OCI-LY7 (cell line): ENCODE results near the gene THRB. TPM values are rescaled to one million over a fixed set of nuclear protein-coding genes. Genes with fewer than 3 reads are reported as not detected.

Source experiments
- BruUV-seq: library from RNA; stranded (reverse); fragments of 400-500 nt; replicated peaks from 2 replicates; lab custom pipeline; 2021; lab: Mats Ljungman, UMichigan
- CTCF ChIA-PET: fragments of 300-600 bp; sonication (Branson Sonifier 250); formaldehyde crosslinking; loops from one replicate; lab custom pipeline; 2022; ENCODE audit warnings: antibody characterized with exemption; ENCODE audit not compliant: unreplicated experiment; lab: Charles Lee
- POLR2A ChIA-PET: fragments of 300-600 bp; sonication (Branson Sonifier 250); formaldehyde crosslinking; loops from one replicate; lab custom pipeline; 2022; ENCODE audit warnings: antibody characterized with exemption; lab: Charles Lee
- DNase-seq: peaks from one replicate; pipeline ENCODE4 v3.0.0-alpha.2; 2015; ENCODE audit warnings: low spot score
- H2AFZ ChIP-seq: fragments of 200-600 bp; sonication (generic), shearing (Covaris generic); 2 replicates; pipeline ENCODE4 v1.6.1; 2014; ENCODE audit warnings: mild to moderate bottlenecking, antibody characterized with exemption, low read length, moderate library complexity
- H3K27ac ChIP-seq: fragments of 200-600 bp; sonication (generic); 2 replicates; pipeline ENCODE4 v1.5.1; 2014; ENCODE audit warnings: mixed run types, low read depth, mild to moderate bottlenecking, moderate library complexity, low read length, inconsistent platforms; ENCODE audit not compliant: poor library complexity, severe bottlenecking
- H3K36me3 ChIP-seq: fragments of 200-600 bp; sonication (generic); 2 replicates; pipeline ENCODE4 v1.6.1; 2014; ENCODE audit warnings: mild to moderate bottlenecking, antibody characterized with exemption, low read length, moderate library complexity, mixed read lengths; ENCODE audit not compliant: insufficient read depth
- H3K4me1 ChIP-seq: fragments of 200-600 bp; sonication (generic); 2 replicates; pipeline ENCODE4 v1.5.1; 2014; ENCODE audit warnings: mild to moderate bottlenecking, low read length; ENCODE audit not compliant: insufficient read depth, poor library complexity, severe bottlenecking
- H3K4me2 ChIP-seq: fragments of 200-600 bp; sonication (generic); 2 replicates; pipeline ENCODE4 v1.6.1; 2014; ENCODE audit warnings: mild to moderate bottlenecking, low read length
- H3K4me3 ChIP-seq: fragments of 200-600 bp; sonication (generic); 2 replicates; pipeline ENCODE4 v1.5.1; 2014; ENCODE audit warnings: mild to moderate bottlenecking, low read depth, low read length; ENCODE audit not compliant: poor library complexity, severe bottlenecking
- H3K79me2 ChIP-seq: fragments of 200-600 bp; sonication (generic); 2 replicates; pipeline ENCODE4 v1.6.1; 2016; ENCODE audit warnings: low read depth, mild to moderate bottlenecking, low read length, moderate library complexity, mixed read lengths; ENCODE audit not compliant: insufficient read depth
- H3K9me2 ChIP-seq: fragments of 200-600 bp; sonication (generic); 2 replicates; pipeline ENCODE4 v1.6.1; 2016; ENCODE audit warnings: mild to moderate bottlenecking, low read length, mixed read lengths; ENCODE audit not compliant: insufficient read depth
- H3K9me3 ChIP-seq: fragments of 200-600 bp; sonication (generic); 2 replicates; pipeline ENCODE4 v1.6.1; 2014; ENCODE audit warnings: mild to moderate bottlenecking, mixed run types, low read length, mixed read lengths
- H4K20me1 ChIP-seq: fragments of 200-600 bp; sonication (generic); 2 replicates; pipeline ENCODE4 v1.6.1; 2014; ENCODE audit warnings: mild to moderate bottlenecking, antibody characterized with exemption, low read length, moderate library complexity, mixed read lengths; ENCODE audit not compliant: insufficient read depth
- EZH2phosphoT487 ChIP-seq: fragments of 200-600 bp; sonication (generic); IDR thresholded peaks from 2 replicates; pipeline ENCODE4 v1.6.1; 2018; ENCODE audit warnings: low read depth, borderline replicate concordance, mild to moderate bottlenecking, mixed run types, antibody characterized with exemption, low read length, moderate library complexity, mixed read lengths
- intact Hi-C: fragments of 100-400 bp; cut with micrococcal nuclease; formaldehyde crosslinking; loops from one replicate; pipeline ENCODE4 v1.10.0; 2022; ENCODE audit not compliant: unreplicated experiment
- total RNA-seq, 2 experiments: library from RNA; depleted of rRNA in 1 of 2; stranded (reverse); fragments of >200 nt in 1 of 2; shearing (Covaris generic) in 1 of 2; gene quantifications; 2 replicates each; pipeline ENCODE4 v1.2.3, GENCODE V29; 2014 to 2022
- TF ChIP-seq, protein P1 (sequence below): fragments of 200-600 bp; sonication (generic); conservative IDR thresholded peaks from 2 replicates; pipeline ENCODE4 v1.5.1; 2014; ENCODE audit warnings: mild to moderate bottlenecking, antibody characterized with exemption, low read length, moderate library complexity, mixed read lengths

THRB gene
- total RNA-seq, 2 experiments from 2014 or later = not detected

DNA sequence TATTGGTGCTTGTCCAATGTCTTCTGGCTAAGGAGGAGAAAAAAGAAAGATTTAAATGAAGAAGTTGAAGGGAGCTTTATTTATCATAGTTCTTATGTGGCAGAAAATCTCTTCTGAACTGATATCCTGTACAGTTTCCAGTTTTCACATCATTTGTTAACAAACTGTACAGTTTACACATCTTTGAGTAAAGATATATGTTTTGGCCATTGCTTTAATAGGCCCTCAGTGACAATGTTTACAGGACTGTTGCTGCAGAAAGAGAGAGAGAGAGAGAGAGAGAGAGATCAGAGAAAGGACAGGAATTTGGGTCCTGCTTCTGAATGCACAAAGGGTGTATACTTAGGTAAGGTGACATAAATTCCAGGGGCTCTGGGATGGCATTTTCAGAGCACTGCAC is 361.2 kb downstream of the THRB start:
- H3K4me3 ChIP-seq = no peak overlapping the region
- H3K4me2 ChIP-seq = no peak overlapping the region
- H3K36me3 ChIP-seq = no peaks in the 10 kb centered on the region
- peaks cover 20% of the 10 kb centered on the region for H3K4me1 ChIP-seq
- no peak overlapping the region for H3K27ac ChIP-seq
- ChIA-PET CTCF (no interaction called here), POLR2A (interaction anchor here (0.5 to 1.1 kb wide), 3 partner anchors 14 to 92 kb away, joined by 3 to 4 read pairs (median 3); no protein-coding TSS in a partner anchor)
- no peaks in the 10 kb centered on the region for H4K20me1 ChIP-seq
- H3K9me3 ChIP-seq = no peaks in the 10 kb centered on the region
- BruUV-seq = no TSS peak
- no peak for DNase-seq
- H2AFZ ChIP-seq = no peak overlapping the region
- H3K79me2 ChIP-seq = no peaks in the 10 kb centered on the region
- intact Hi-C loops = no loop called here
- no peaks in the 10 kb centered on the region for H3K9me2 ChIP-seq
- TF ChIP-seq, protein P1, sequence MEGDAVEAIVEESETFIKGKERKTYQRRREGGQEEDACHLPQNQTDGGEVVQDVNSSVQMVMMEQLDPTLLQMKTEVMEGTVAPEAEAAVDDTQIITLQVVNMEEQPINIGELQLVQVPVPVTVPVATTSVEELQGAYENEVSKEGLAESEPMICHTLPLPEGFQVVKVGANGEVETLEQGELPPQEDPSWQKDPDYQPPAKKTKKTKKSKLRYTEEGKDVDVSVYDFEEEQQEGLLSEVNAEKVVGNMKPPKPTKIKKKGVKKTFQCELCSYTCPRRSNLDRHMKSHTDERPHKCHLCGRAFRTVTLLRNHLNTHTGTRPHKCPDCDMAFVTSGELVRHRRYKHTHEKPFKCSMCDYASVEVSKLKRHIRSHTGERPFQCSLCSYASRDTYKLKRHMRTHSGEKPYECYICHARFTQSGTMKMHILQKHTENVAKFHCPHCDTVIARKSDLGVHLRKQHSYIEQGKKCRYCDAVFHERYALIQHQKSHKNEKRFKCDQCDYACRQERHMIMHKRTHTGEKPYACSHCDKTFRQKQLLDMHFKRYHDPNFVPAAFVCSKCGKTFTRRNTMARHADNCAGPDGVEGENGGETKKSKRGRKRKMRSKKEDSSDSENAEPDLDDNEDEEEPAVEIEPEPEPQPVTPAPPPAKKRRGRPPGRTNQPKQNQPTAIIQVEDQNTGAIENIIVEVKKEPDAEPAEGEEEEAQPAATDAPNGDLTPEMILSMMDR = no peak
- no peak for TF ChIP-seq EZH2phosphoT487

DNA sequence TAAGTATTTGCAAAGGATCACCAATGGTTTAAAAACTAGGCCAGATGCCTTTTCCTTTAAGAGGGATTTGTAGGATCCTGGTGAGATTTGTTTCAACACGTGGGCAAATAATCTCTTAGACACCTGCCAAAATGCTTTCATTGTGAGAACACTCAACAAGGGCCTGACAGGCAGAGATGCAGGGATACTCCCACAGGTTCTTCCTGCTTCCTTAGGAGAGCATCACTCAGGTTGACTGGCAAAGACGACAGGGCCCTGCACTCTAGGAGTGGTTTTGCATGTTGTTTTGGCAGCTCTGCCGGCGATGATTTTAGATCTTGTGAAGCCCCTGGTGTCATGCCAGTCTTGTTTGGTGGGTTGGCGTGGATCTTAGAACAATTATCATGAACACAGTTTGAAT is 365.1 kb downstream of the THRB start:
- ChIA-PET POLR2A (interaction anchor here (1.2 kb wide), 1 partner anchor 11 kb away, joined by 3 read pairs; no protein-coding TSS in a partner anchor), CTCF (no interaction called here)
- intact Hi-C loops = no loop called here
- H4K20me1 ChIP-seq = no peaks in the 10 kb centered on the region
- no peaks in the 10 kb centered on the region for H3K79me2 ChIP-seq
- H3K4me1 ChIP-seq = no peaks in the 10 kb centered on the region
- H3K4me3 ChIP-seq = no peak overlapping the region
- no peak overlapping the region for H3K27ac ChIP-seq
- no peak overlapping the region for H2AFZ ChIP-seq
- no peaks in the 10 kb centered on the region for H3K9me2 ChIP-seq
- H3K9me3 ChIP-seq = no peaks in the 10 kb centered on the region
- H3K4me2 ChIP-seq = no peak overlapping the region
- H3K36me3 ChIP-seq = no peaks in the 10 kb centered on the region
- TF ChIP-seq, protein P1 = no peak
- no peak for TF ChIP-seq EZH2phosphoT487
- DNase-seq = no peak
- no TSS peak for BruUV-seq

DNA sequence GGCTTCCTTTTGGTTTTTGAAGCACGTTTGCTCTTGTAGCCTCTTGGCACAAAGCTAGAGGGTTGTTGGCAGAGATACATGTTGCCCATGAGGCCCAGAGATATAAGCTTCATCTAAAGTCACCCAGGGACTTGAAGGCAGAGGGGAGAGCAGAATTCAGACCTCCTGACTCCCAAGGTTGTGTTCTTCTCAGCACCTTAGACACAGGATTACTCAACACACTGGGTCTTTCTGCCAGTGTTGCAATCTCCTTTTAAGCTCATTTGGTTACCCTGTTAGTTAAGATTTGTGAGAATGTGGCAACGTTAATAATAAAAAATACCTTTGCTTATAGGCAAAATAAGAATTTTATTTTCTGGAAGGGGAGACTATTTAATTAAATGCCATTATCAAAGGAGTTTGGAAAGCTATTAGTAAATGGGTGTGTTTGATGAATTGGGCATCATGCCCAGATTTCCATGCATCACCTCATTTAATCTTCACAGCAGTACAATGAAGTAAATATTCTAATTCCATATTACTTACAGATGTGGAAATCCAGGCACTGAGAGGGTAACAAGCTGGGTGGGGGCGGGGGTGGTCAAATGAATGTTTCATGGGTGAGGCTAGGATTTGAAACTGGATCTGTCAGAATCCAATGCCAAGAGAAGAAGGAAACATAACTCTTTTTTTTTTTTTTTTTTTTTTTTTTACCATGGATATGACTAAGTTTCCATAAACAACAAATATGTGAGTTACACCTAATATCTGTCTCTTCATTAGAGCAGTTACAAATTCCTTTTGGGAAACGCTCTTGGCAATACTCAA is 366.2 kb downstream of the THRB start:
- no TSS peak for BruUV-seq
- CTCF ChIA-PET = no interaction called here
- intact Hi-C loops = no loop called here
- Histone ChIP-seq H3K79me2 (no peaks in the 10 kb centered on the region), H4K20me1 (no peaks in the 10 kb centered on the region), H3K4me2 (no peak overlapping the region), H3K9me2 (no peaks in the 10 kb centered on the region), H3K4me1 (no peaks in the 10 kb centered on the region), H3K4me3 (no peak overlapping the region), H2AFZ (no peak overlapping the region), H3K9me3 (no peaks in the 10 kb centered on the region), H3K36me3 (no peaks in the 10 kb centered on the region), H3K27ac (no peak overlapping the region)
- POLR2A ChIA-PET = interaction anchor here (1.2 to 1.3 kb wide), 2 partner anchors 10 to 12 kb away, joined by 3 to 9 read pairs; no protein-coding TSS in a partner anchor
- TF ChIP-seq EZH2phosphoT487 = no peak
- DNase-seq = no peak
